Measurements from ENCODE around the gene ZNF655.

Gene ZNF655

GRCh38 chr7:99607548-99607947 lies 49.1 kb downstream of the ZNF655 start:
- FAIRE-seq: no peak

GRCh38 chr7:99614495-99614894 lies 56.1 kb downstream of the ZNF655 start:
- no peak for FAIRE-seq

- no peak for FAIRE-seq
Measured at GRCh38 chr7:99615989-99616358, 57.5 kb downstream of the ZNF655 start.

GRCh38 chr7:99616359-99617191 lies 58.1 kb downstream of the ZNF655 start, which contains the start of gene ZSCAN25:
ZSCAN25 (plus strand) TSS chr7:99616946; CDS start chr7:99619607, 2,661 bp downstream.
- FAIRE-seq: no peak

- FAIRE-seq: no peak
Measured at GRCh38 chr7:99617192-99617781, 58.8 kb downstream of the ZNF655 start.

GRCh38 chr7:99618726-99619125 lies 60.3 kb downstream of the ZNF655 start:
- FAIRE-seq: no peak

GRCh38 chr7:99619571-99620130 lies 61.2 kb downstream of the ZNF655 start:
- FAIRE-seq: no peak

GRCh38 chr7:99621271-99621670 lies 62.8 kb downstream of the ZNF655 start:
- FAIRE-seq: no peak

GRCh38 chr7:99622596-99622995 lies 64.2 kb downstream of the ZNF655 start:
- no peak for FAIRE-seq

GRCh38 chr7:99623091-99623693 lies 64.8 kb downstream of the ZNF655 start:
- no peak for FAIRE-seq

- FAIRE-seq: no peak
Measured at GRCh38 chr7:99623702-99624447, 65.4 kb downstream of the ZNF655 start.

GRCh38 chr7:99624484-99624883 lies 66.0 kb downstream of the ZNF655 start:
- no peak for FAIRE-seq

GRCh38 chr7:99625321-99625720 lies 66.9 kb downstream of the ZNF655 start:
- FAIRE-seq: no peak

GRCh38 chr7:99625961-99626360 lies 67.5 kb downstream of the ZNF655 start:
- FAIRE-seq: no peak
